Measurements from ENCODE around the gene CBLN3.

Gene CBLN3

GRCh38 chr14:24378981-24379906, 50.2 kb downstream of the CBLN3 start:
- no peak for DNase-seq

DNA sequence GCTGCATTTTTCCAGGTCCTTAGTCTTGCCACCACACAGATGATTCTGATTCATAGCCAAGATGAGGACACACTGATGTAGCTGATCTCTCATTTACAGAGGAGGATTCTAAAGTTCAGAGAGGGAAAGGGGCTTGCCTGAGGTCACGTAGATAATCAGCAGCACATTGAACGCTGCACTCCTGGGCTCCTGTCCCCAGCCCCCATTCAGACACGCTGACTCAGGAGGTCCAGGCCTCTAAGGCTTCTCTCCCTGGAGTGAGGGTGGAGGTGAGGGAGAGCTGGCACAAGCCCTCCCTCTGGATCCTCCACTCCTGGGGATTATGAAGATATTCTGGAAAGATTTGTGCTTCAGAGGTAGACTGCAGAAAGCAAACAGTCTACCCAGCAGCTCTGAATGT, 51.1 kb downstream of the CBLN3 start:
- DNase-seq, result no peak

DNA sequence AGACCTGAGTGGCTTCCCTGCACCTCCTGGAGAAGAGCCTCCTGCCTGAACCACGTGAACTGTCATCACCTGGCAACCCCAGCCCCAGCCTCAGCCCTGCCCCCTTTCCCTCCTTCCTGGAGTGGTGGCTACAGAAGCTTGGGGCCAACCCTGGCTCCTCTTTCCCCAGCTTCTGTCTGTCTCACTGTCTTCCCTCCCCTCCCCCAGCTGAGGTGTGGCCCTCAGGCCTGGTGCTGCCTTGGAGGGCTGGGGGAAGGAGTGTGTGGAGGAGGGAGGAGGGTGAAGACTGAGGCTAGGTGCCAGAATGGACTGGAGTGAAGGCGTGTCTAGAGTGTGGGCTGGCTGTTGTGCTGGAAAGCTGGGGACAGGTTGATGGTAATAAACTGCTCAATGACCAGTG, 51.8 kb downstream of the CBLN3 start:
- no peak for DNase-seq

DNA sequence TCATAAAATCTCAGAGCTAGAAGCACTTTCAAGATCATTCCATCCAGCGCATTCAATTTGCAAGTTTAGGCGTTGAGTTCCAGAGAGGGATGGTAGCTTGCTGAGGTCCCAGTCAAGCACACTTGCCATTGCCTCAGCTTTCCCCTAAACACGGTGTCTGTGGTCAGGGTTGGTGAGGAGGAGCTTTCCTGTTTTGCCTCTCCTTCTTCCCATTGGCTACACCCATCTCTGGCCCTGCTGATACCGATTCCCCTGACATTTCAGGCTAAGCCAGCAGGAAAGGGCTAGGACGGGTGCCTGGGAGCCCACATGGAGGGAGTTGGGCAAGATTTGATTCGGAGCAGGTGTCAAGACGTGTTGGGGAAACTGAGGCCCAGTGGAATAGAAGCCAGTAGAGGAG, 52.3 kb downstream of the CBLN3 start:
- DNase-seq, result no peak

All from 8988T (cell line).